Thyroid gland (tissue), 4 donors: ENCODE measurements around the gene SLC6A6. TPM values are rescaled to one million over a fixed set of nuclear protein-coding genes. Genes with fewer than 3 reads are reported as not detected.
A peak's percentile ranks its signal among the peaks of the same experiment; 100 is the strongest.

ENCODE experiments used
- DNase-seq, 2 donors: peaks; one replicate each; pipeline ENCODE4 v3.0.0-alpha.2; 2019
- H3K27ac ChIP-seq, 3 donors: fragments of 200-600 bp; sonication (generic); 1 replicate in 2 of 3; 2 replicates in 1 of 3; pipeline ENCODE4 v1.5.1; 2016 to 2019; ENCODE audit warnings: mild to moderate bottlenecking in 1 of 3, moderate library complexity in 1 of 3
- H3K27me3 ChIP-seq: fragments of 200-600 bp; sonication (generic); one replicate; pipeline ENCODE4 v1.5.1; 2019
- H3K36me3 ChIP-seq, 2 donors: fragments of 200-600 bp; sonication (generic); one replicate each; pipeline ENCODE4 v1.5.1; 2016 to 2019
- H3K4me1 ChIP-seq, 2 donors: fragments of 200-600 bp; sonication (generic); one replicate each; pipeline ENCODE4 v1.5.1; 2017 to 2019
- H3K4me3 ChIP-seq, 3 donors: fragments of 200-600 bp; sonication (generic); replicated peaks in 1 of 3; 1 replicate in 2 of 3; 2 replicates in 1 of 3; pipeline ENCODE4 v1.5.1; 2016; ENCODE audit warnings: mild to moderate bottlenecking in 1 of 3
- H3K9me3 ChIP-seq: fragments of 200-600 bp; sonication (generic); one replicate; pipeline ENCODE4 v1.5.1; 2017
- CTCF ChIP-seq, 6 experiments: fragments of 200-600 bp in 3 of 6; fragments of 450-650 bp in 3 of 6; sonication (generic) in 3 of 6; IDR thresholded peaks; one replicate each; pipeline ENCODE4 v1.5.1; 2016 to 2019; ENCODE audit warnings: antibody characterized with exemption in 6 of 6, mild to moderate bottlenecking in 2 of 6, inconsistent platforms in 1 of 6, moderate library complexity in 1 of 6
- POLR2A ChIP-seq, 2 donors: fragments of 450-650 bp; IDR thresholded peaks; one replicate each; pipeline ENCODE4 v1.6.1; 2017; ENCODE audit warnings: antibody characterized with exemption in 2 of 2, mild to moderate bottlenecking in 2 of 2, moderate library complexity in 1 of 2
- WGBS, 2 donors: methylation state at CpG; one replicate each; pipeline ENCODE4 v1.1.5; 2017; 5-methylcytosine and 5-hydroxymethylcytosine counted together
- intact Hi-C: fragments of 100-400 bp; cut with DNase I; formaldehyde crosslinking; loops from one replicate; pipeline ENCODE4 v1.15.1; 2023
- total RNA-seq, 4 donors: library from RNA; depleted of rRNA; stranded (reverse); fragments of >200 nt; gene quantifications; one replicate each; pipeline ENCODE4 v1.2.3, GENCODE V29; 2016

Gene SLC6A6
- total RNA-seq, 4 donors from 2014 or later: 42.7 to 98.0 (median 72.5) TPM

DNA sequence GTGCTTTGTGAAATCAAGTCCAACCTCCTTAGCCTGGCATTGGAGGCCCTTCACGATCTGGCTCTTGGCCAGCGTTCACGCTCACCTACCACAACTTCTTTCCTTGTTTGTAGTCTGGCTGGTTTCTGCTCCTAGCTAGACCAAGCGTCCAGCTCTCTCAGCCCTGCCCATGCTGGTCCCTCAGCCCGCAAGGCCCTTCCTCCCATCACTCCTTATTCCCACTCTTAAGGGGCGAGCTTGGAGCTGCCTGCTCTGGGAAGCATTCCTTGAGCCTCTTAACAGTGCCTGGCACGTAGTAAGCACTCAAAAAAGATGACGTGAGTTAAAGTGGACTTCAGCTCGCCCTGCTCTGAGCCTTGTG lies 8.7 kb downstream of the SLC6A6 start:
- H3K9me3 ChIP-seq: no peaks in the 10 kb centered on the region
- no peaks in the 10 kb centered on the region for H3K27me3 ChIP-seq
- H3K27ac ChIP-seq: peak overlapping the region; percentile 74 to 93 (median 83)
- DNase-seq: peak; percentile 89
- no peak overlapping the region for H3K4me3 ChIP-seq
- 33 to 58% methylated on average over 9 of the region's 9 CpGs for WGBS, 2 donors
- intact Hi-C loops: no loop called here
- H3K4me1 ChIP-seq: peaks cover 60 to 92% of the 10 kb centered on the region in 2 donors
- H3K36me3 ChIP-seq: no peaks in the 10 kb centered on the region
- TF ChIP-seq POLR2A (IDR thresholded peaks at IDR 0.05): peak in 1 of 2 donors; percentile 6
- TF ChIP-seq CTCF (IDR thresholded peaks at IDR 0.05): no peak

DNA sequence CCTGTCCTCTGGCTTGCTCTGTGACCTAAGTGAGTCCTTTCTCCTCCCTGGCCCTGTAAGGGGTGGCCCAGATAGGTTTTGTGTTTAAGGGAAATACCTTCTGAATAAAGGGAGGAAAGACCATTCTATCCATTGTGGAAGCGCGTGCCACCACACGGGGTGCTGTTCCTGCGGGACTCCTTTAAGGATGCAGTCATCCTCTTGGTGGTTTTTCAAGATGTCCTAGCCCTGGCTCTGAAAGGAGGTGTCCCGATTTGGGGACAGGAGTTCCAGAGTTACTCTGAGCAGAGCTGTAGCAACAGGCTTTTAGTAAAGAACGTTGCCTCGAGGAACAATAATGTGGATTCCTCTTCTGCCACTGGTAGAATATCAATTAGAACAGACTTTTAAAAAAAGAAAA lies 9.6 kb downstream of the SLC6A6 start:
- no peak for DNase-seq
- no peak for TF ChIP-seq POLR2A (IDR thresholded peaks at IDR 0.05)
- no peak for TF ChIP-seq CTCF (IDR thresholded peaks at IDR 0.05)
- Histone ChIP-seq H3K27me3 (no peaks in the 10 kb centered on the region), H3K4me1 (peaks cover 52 to 83% of the 10 kb centered on the region in 2 donors), H3K27ac (peak overlapping the region; percentile 74 to 93 (median 83)), H3K36me3 (peaks cover 0 to 4% of the 10 kb centered on the region in 2 donors), H3K4me3 (no peak overlapping the region), H3K9me3 (no peaks in the 10 kb centered on the region)
- intact Hi-C loops: no loop called here
- WGBS, 2 donors: 84 to 85% methylated on average over 7 of the region's 7 CpGs

GRCh38 chr3:14412831-14413380 lies 10.5 kb downstream of the SLC6A6 start:
- peak overlapping the region; percentile 74 to 93 (median 87) for H3K27ac ChIP-seq
- WGBS, 2 donors: 59 to 61% methylated on average over 10 to 13 of the region's 13 CpGs
- no peaks in the 10 kb centered on the region for H3K9me3 ChIP-seq
- intact Hi-C loops: no loop called here
- no peaks in the 10 kb centered on the region for H3K27me3 ChIP-seq
- H3K36me3 ChIP-seq: peaks cover 0 to 5% of the 10 kb centered on the region in 2 donors
- H3K4me1 ChIP-seq: peaks cover 51 to 79% of the 10 kb centered on the region in 2 donors
- DNase-seq: peak in 1 of 2 donors; percentile 51
- TF ChIP-seq POLR2A (IDR thresholded peaks at IDR 0.05) (no peak), CTCF (IDR thresholded peaks at IDR 0.05) (no peak)
- no peak overlapping the region for H3K4me3 ChIP-seq

DNA sequence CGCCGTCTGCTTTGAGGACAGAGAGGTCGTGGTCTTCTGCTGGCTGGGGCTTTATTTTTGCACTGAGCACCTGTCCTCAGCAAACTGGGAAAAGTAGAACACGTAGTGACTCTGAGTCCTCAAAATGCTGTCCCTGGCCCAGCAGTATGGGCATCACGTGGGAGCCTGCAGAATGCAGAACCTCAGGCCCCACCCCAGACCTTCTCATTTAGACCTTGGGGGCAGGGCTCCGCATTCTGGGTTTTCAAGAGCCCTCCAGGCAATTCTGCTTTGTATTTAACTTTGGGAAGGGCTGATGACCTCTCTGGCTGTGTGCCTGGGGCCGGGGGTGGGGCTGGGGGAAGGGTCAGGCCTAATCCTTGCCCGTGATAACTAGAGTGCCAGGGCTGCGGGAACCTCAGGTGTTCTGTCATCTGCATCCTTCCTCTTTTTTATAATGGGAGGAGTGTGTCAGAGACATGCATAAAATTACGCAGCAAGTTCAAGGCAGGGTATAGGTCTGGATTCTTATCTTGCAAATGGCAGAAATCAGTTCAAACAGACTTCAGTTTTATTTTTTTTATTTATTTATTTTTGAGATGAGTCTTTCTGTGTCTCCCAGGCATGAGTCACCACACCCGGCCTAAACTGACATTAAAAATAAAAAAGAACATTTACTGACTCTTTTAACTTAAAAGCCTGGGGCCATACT lies 11.1 kb downstream of the SLC6A6 start:
- TF ChIP-seq CTCF (IDR thresholded peaks at IDR 0.05) (no peak), POLR2A (IDR thresholded peaks at IDR 0.05) (peak in 1 of 2 donors; percentile 21)
- Histone ChIP-seq H3K4me3 (no peak overlapping the region), H3K27me3 (no peaks in the 10 kb centered on the region), H3K9me3 (no peaks in the 10 kb centered on the region), H3K4me1 (peaks cover 46 to 73% of the 10 kb centered on the region in 2 donors), H3K36me3 (peaks cover 0 to 5% of the 10 kb centered on the region in 2 donors), H3K27ac (peak overlapping the region; percentile 74 to 93 (median 87))
- 28 to 37% methylated on average over 9 to 11 of the region's 11 CpGs for WGBS, 2 donors
- intact Hi-C loops: no loop called here
- DNase-seq: peak; percentile 92 to 93

GRCh38 chr3:14414846-14415464 lies 12.5 kb downstream of the SLC6A6 start:
- H3K36me3 ChIP-seq: peaks cover 0 to 5% of the 10 kb centered on the region in 2 donors
- WGBS, 2 donors: 84 to 93% methylated on average over 5 of the region's 5 CpGs
- TF ChIP-seq POLR2A (IDR thresholded peaks at IDR 0.05) (no peak), CTCF (IDR thresholded peaks at IDR 0.05) (no peak)
- H3K27me3 ChIP-seq: no peaks in the 10 kb centered on the region
- no peak overlapping the region for H3K4me3 ChIP-seq
- H3K4me1 ChIP-seq: peaks cover 48 to 58% of the 10 kb centered on the region in 2 donors
- peak overlapping the region in 2 of 3 donors; percentile 74 to 93 for H3K27ac ChIP-seq
- DNase-seq: no peak
- intact Hi-C loops: no loop called here
- H3K9me3 ChIP-seq: no peaks in the 10 kb centered on the region
